GM12878 (cell line): Measurements from ENCODE around the gene HES7. TPM values are rescaled to one million over a fixed set of nuclear protein-coding genes. Genes with fewer than 3 reads are reported as not detected.

Experiments
- CHD4 ChIP-seq: fragments of 200-600 bp; sonication (generic); IDR thresholded peaks from 2 replicates; pipeline ENCODE4 v1.6.1; 2016; ENCODE audit warnings: mild to moderate bottlenecking
- HDAC6 ChIP-seq: fragments of 200-600 bp; sonication (generic); IDR thresholded peaks from one replicate; pipeline ENCODE4 v1.8.0; 2017; ENCODE audit warnings: antibody characterized with exemption; ENCODE audit not compliant: unreplicated experiment
- IKZF2 ChIP-seq, 2 experiments: fragments of 450-650 bp; IDR thresholded peaks; 2 replicates each; pipeline ENCODE4 v1.6.1; 2017; ENCODE audit warnings: mild to moderate bottlenecking in 2 of 2, moderate library complexity in 2 of 2
- MXI1 ChIP-seq: fragments of 150-350 bp; IDR thresholded peaks from 2 replicates; pipeline ENCODE4 v1.6.1; 2011; ENCODE audit warnings: low read depth, mild to moderate bottlenecking, inconsistent platforms, low read length, improper control_type of control experiment
- MYB ChIP-seq: fragments of 150-350 bp; IDR thresholded peaks from 2 replicates; pipeline ENCODE4 v1.6.1; 2014; ENCODE audit warnings: mild to moderate bottlenecking, low read depth, low read length, borderline replicate concordance
- NFYB ChIP-seq: IDR thresholded peaks from 2 replicates; pipeline ENCODE4 v1.6.1; 2011; ENCODE audit warnings: low read depth, mild to moderate bottlenecking, low read length, improper control_type of control experiment, moderate library complexity; ENCODE audit not compliant: insufficient read depth
- NR2C2 ChIP-seq: IDR thresholded peaks from 2 replicates; pipeline ENCODE4 v1.6.1; 2011; ENCODE audit warnings: borderline replicate concordance, low read depth; ENCODE audit not compliant: control insufficient read depth, insufficient read length
- PAX8 ChIP-seq: fragments of 450-650 bp; IDR thresholded peaks from 2 replicates; pipeline ENCODE4 v1.6.1; 2017; ENCODE audit warnings: mild to moderate bottlenecking, moderate library complexity
- POLR2A ChIP-seq: IDR thresholded peaks from 2 replicates; pipeline ENCODE4 v1.6.1; 2011; ENCODE audit warnings: low read depth, mild to moderate bottlenecking, low read length
- RCOR1 ChIP-seq: conservative IDR thresholded peaks from 2 replicates; pipeline ENCODE4 v1.6.1; 2012; ENCODE audit warnings: low read depth, low read length, improper control_type of control experiment
- TBL1XR1 ChIP-seq: IDR thresholded peaks from 2 replicates; pipeline ENCODE4 v1.6.1; 2012; ENCODE audit warnings: low read depth, low read length, improper control_type of control experiment
- TCF12 ChIP-seq: IDR thresholded peaks from 2 replicates; pipeline ENCODE4 v1.6.1; 2011; ENCODE audit warnings: low read depth, mild to moderate bottlenecking, low read length
- WRNIP1 ChIP-seq: IDR thresholded peaks from 2 replicates; pipeline ENCODE4 v1.6.1; 2011; ENCODE audit warnings: low read depth, low read length, improper control_type of control experiment, borderline replicate concordance
- ZBED1 ChIP-seq: IDR thresholded peaks from 2 replicates; pipeline ENCODE4 v1.6.1; 2016; ENCODE audit warnings: borderline replicate concordance
- polyA plus RNA-seq, 11 experiments: library from polyadenylated mRNA; depleted of rRNA in 4 of 11; unstranded in 6 of 11; stranded (reverse) in 5 of 11; fragments of >200 nt; fragmentation: Nextera tagmentation in 4 of 11; fragmentation: Illumina TruSeq in 1 of 11; extraction: Ambion mirVana in 4 of 11; extraction: Trizol in 1 of 11; gene quantifications; 1 replicate in 1 of 11; 2 replicates in 10 of 11; pipeline versions ENCODE4 v1.2.1 to v1.2.3, GENCODE V29; 2011 to 2016; ENCODE audit warnings: inconsistent platforms in 2 of 11, missing spikeins in 2 of 11, low read depth in 1 of 11
- total RNA-seq, 4 experiments: library from RNA; depleted of rRNA in 3 of 4; stranded (reverse); fragments of >200 nt in 3 of 4; fragmentation: Illumina TruSeq in 1 of 4; extraction: Trizol in 1 of 4; gene quantifications; 2 replicates each; pipeline versions ENCODE4 v1.2.1 to v1.2.3, GENCODE V29; 2013 to 2021
- TF ChIP-seq, protein P1 (sequence below): fragments of 450-650 bp; IDR thresholded peaks from 2 replicates; pipeline ENCODE4 v1.6.1; 2017; ENCODE audit warnings: mild to moderate bottlenecking, moderate library complexity
- TF ChIP-seq, protein P2 (sequence below): fragments of 450-650 bp; IDR thresholded peaks from 2 replicates; pipeline ENCODE4 v1.6.1; 2017; ENCODE audit warnings: antibody characterized with exemption, mild to moderate bottlenecking, moderate library complexity
- TF ChIP-seq, protein P3 (sequence below): fragments of 450-650 bp; IDR thresholded peaks from 2 replicates; pipeline ENCODE4 v1.6.1; 2017; ENCODE audit warnings: borderline replicate concordance
- TF ChIP-seq, protein P4 (sequence below): fragments of 150-350 bp; IDR thresholded peaks from 2 replicates; pipeline ENCODE4 v1.6.1; 2016; ENCODE audit warnings: low read depth, low read length

The HES7 gene
- total and polyA plus RNA-seq, 10 of the 15 experiments (the other 5 are each of a cell fraction or from before 2014, with no cell fraction given): 0.07 to 1.3 (median 0.63) TPM; not detected in 4

DNA sequence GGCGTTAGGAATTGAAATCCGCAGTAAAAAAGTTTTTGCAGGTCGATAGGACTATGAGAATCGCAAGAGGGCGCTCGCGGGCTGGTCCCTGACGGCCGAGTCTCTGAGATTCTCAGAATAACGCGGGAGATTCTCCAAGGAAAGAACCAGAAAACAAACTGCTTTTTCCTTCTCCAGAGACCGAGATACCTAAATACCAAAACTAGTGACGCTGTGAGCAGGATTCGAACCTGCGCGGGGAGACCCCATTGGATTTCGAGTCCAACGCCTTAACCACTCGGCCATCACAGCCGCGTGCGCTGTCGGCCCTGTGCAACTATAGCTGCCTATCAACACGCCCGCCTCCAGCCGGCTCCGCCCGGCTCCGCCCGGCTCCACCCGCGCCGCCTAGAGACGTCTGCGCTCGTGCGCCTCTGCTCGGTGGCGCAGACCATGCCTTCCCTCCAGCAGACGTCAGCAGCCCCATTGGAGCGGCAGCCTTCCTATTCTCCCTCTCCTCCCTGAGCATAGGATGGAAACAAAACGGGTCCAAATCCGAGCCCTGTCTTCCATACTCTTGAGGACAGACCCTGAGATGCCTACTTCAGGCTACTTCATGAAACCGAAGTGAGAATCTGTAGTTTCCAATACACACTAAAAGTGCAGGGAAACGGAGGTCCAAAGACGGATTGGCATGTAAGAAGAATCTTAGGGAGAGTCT lies 14.9 kb upstream of the HES7 start (continued):
- TF ChIP-seq, protein P1, sequence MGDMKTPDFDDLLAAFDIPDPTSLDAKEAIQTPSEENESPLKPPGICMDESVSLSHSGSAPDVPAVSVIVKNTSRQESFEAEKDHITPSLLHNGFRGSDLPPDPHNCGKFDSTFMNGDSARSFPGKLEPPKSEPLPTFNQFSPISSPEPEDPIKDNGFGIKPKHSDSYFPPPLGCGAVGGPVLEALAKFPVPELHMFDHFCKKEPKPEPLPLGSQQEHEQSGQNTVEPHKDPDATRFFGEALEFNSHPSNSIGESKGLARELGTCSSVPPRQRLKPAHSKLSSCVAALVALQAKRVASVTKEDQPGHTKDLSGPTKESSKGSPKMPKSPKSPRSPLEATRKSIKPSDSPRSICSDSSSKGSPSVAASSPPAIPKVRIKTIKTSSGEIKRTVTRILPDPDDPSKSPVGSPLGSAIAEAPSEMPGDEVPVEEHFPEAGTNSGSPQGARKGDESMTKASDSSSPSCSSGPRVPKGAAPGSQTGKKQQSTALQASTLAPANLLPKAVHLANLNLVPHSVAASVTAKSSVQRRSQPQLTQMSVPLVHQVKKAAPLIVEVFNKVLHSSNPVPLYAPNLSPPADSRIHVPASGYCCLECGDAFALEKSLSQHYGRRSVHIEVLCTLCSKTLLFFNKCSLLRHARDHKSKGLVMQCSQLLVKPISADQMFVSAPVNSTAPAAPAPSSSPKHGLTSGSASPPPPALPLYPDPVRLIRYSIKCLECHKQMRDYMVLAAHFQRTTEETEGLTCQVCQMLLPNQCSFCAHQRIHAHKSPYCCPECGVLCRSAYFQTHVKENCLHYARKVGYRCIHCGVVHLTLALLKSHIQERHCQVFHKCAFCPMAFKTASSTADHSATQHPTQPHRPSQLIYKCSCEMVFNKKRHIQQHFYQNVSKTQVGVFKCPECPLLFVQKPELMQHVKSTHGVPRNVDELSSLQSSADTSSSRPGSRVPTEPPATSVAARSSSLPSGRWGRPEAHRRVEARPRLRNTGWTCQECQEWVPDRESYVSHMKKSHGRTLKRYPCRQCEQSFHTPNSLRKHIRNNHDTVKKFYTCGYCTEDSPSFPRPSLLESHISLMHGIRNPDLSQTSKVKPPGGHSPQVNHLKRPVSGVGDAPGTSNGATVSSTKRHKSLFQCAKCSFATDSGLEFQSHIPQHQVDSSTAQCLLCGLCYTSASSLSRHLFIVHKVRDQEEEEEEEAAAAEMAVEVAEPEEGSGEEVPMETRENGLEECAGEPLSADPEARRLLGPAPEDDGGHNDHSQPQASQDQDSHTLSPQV: 0 out of 2 replicates have a peak, but pooled peaks have one; percentile 47
- no peak for TF ChIP-seq ZBED1
- peak; percentile 82; the same call in 1 of the 2 replicates for TF ChIP-seq WRNIP1
- peak; percentile 81 for TF ChIP-seq POLR2A
- TF ChIP-seq, protein P2, sequence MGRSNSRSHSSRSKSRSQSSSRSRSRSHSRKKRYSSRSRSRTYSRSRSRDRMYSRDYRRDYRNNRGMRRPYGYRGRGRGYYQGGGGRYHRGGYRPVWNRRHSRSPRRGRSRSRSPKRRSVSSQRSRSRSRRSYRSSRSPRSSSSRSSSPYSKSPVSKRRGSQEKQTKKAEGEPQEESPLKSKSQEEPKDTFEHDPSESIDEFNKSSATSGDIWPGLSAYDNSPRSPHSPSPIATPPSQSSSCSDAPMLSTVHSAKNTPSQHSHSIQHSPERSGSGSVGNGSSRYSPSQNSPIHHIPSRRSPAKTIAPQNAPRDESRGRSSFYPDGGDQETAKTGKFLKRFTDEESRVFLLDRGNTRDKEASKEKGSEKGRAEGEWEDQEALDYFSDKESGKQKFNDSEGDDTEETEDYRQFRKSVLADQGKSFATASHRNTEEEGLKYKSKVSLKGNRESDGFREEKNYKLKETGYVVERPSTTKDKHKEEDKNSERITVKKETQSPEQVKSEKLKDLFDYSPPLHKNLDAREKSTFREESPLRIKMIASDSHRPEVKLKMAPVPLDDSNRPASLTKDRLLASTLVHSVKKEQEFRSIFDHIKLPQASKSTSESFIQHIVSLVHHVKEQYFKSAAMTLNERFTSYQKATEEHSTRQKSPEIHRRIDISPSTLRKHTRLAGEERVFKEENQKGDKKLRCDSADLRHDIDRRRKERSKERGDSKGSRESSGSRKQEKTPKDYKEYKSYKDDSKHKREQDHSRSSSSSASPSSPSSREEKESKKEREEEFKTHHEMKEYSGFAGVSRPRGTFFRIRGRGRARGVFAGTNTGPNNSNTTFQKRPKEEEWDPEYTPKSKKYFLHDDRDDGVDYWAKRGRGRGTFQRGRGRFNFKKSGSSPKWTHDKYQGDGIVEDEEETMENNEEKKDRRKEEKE: no peak
- peak; percentile 47; the same call in 1 of the 2 replicates for TF ChIP-seq CHD4
- TF ChIP-seq TCF12: no peak
- TF ChIP-seq RCOR1: 0 out of 2 replicates have a peak, but pooled peaks have one; percentile 37
- TF ChIP-seq MYB: no peak
- TF ChIP-seq IKZF2 (IDR thresholded peaks at IDR 0.05): peak; percentile 84 to 85
- TF ChIP-seq HDAC6: no peak
- TF ChIP-seq MXI1: peak; percentile 96
- TF ChIP-seq NFYB: no peak
- TF ChIP-seq, protein P3, sequence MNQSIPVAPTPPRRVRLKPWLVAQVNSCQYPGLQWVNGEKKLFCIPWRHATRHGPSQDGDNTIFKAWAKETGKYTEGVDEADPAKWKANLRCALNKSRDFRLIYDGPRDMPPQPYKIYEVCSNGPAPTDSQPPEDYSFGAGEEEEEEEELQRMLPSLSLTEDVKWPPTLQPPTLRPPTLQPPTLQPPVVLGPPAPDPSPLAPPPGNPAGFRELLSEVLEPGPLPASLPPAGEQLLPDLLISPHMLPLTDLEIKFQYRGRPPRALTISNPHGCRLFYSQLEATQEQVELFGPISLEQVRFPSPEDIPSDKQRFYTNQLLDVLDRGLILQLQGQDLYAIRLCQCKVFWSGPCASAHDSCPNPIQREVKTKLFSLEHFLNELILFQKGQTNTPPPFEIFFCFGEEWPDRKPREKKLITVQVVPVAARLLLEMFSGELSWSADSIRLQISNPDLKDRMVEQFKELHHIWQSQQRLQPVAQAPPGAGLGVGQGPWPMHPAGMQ: no peak; the same call in 1 of the 2 replicates
- TF ChIP-seq NR2C2: no peak
- TF ChIP-seq, protein P4, sequence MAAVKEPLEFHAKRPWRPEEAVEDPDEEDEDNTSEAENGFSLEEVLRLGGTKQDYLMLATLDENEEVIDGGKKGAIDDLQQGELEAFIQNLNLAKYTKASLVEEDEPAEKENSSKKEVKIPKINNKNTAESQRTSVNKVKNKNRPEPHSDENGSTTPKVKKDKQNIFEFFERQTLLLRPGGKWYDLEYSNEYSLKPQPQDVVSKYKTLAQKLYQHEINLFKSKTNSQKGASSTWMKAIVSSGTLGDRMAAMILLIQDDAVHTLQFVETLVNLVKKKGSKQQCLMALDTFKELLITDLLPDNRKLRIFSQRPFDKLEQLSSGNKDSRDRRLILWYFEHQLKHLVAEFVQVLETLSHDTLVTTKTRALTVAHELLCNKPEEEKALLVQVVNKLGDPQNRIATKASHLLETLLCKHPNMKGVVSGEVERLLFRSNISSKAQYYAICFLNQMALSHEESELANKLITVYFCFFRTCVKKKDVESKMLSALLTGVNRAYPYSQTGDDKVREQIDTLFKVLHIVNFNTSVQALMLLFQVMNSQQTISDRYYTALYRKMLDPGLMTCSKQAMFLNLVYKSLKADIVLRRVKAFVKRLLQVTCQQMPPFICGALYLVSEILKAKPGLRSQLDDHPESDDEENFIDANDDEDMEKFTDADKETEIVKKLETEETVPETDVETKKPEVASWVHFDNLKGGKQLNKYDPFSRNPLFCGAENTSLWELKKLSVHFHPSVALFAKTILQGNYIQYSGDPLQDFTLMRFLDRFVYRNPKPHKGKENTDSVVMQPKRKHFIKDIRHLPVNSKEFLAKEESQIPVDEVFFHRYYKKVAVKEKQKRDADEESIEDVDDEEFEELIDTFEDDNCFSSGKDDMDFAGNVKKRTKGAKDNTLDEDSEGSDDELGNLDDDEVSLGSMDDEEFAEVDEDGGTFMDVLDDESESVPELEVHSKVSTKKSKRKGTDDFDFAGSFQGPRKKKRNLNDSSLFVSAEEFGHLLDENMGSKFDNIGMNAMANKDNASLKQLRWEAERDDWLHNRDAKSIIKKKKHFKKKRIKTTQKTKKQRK: no peak
- peak; percentile 75; the same call in 1 of the 2 replicates for TF ChIP-seq TBL1XR1
- no peak for TF ChIP-seq PAX8
